Stimulated activated CD4-positive, alpha-beta T cell treated with anti-CD3 and anti-CD28 coated beads, TNF-alpha, amount 100 ng/mL, for 48 hours (primary cell): ENCODE results near the gene MAPK8.

Experiments used
- DNase-seq, 3 donors: peaks; one replicate each; pipeline ENCODE4 v3.0.0-alpha.2; 2020; ENCODE audit warnings: low read depth in 3 of 3

Gene MAPK8

DNA sequence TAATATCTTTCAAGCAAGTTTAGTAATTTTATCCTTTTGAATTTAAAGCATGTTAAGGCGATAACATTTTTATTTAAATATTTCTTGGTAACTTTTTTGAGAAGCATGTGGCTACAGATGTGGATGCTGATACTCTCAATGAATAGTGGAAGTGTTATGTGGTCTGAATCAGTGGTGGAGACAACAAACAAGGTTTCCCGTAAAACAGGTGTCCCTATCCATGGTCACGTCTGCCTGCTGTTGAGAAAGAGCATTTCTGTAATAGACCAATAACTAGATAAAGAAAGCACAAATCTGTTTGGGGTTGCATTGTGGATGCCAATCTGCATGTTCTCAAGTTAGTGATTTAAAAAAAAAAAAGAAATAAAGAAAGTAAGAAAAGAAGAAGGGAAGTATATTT, 13.9 kb upstream of the MAPK8 start:
- no peak for DNase-seq

DNA sequence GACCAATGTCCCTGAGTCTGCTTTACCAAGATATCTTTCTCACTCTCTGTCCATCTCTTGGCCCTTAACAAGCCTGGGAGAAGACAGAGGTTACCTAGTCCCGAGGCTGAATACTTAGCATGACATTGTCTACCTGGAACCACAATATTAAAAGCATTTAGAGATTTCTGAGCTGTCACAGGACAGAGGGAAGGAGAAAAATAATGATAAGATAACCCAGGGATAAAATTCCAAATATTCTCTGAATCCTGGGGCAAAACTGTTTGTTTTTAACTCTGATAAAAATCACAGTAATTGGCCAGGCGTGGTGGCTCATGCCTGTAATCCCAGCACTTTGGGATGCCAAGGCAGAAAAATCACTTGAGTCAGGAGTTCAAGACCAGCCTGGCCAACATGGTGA, 12.0 kb upstream of the MAPK8 start:
- DNase-seq, result no peak

DNA sequence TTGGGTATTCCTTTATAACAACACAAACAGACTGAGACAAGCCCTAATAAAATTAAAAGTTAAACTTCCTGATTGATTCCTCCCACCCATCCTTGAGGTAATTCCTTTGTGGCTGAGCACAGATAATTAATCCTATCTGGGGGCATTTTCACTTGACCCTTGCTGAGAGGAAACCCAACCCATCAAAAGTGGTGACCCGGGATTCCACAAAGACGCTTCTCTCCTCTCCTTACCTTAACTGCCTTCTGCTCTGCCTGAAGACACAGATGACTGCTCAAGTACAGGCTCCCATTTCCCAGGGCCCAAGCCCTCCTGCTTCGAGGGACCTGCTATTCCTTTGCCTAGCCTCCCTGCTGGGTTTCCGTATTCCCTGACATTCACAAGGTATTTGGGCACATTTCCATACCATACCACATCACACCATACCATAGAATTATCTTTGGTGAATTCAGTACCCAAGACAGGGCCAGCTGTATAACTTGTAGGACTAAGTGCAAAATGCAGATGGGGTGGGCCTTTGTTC, 9.8 kb upstream of the MAPK8 start:
- DNase-seq, result no peak

DNA sequence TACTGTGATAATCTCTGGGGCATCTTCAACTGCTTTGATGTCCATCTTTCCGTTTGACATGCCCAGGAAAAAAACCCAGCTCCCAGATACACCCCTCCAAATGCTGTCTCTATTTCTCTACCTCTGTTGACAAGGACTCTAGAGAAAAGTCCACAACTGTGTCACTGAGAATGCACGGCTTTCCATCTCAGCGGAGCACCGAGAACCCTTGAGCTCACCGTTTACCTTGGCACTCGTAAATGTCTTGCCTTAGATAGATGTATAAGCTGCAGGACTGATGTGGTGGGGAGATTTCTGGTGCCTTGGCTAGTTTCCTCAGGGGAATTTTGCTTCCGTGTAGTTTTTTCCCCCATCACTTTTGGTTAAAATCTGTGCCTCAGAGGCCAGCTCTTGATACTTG, 7.4 kb upstream of the MAPK8 start:
- DNase-seq, result no peak

DNA sequence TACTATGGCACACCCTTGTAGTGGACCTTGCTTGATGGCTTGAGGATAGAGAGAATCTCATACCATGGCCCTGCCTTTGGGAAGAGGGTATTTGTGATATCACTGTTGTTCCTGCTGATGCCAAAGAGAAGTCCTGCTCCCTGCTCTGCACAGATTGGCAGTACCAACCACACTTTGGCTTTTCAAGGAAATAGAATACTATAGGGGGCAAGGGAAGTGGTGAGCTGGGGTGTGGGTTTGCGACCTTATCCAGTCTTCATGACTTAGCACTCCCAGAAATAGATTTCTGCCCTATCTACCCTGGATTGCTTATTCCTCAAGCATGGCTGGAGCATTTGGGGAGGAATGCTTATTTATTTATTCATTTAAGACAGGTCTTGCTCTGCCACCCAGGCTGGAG, 6.8 kb upstream of the MAPK8 start:
- DNase-seq, result no peak

DNA sequence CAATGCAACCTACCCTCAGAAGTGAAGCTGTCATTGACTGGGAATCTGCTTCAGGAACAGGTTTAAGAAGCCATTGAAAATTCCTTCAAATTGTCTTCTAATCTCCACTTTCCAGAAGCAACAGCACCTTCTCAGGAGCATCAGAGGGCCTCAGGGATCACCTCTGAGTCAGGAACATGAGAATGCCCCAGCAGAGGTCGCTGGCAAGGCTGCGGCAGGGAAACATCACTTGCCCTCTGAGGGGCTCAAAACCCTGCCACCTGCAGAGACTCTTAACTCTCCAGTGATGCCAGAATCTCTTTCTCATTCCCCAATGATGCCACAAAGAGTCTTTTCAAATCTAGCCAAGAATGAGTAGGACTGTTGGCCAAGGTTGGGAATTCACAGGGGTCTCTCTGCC, 5.9 kb upstream of the MAPK8 start:
- no peak for DNase-seq

DNA sequence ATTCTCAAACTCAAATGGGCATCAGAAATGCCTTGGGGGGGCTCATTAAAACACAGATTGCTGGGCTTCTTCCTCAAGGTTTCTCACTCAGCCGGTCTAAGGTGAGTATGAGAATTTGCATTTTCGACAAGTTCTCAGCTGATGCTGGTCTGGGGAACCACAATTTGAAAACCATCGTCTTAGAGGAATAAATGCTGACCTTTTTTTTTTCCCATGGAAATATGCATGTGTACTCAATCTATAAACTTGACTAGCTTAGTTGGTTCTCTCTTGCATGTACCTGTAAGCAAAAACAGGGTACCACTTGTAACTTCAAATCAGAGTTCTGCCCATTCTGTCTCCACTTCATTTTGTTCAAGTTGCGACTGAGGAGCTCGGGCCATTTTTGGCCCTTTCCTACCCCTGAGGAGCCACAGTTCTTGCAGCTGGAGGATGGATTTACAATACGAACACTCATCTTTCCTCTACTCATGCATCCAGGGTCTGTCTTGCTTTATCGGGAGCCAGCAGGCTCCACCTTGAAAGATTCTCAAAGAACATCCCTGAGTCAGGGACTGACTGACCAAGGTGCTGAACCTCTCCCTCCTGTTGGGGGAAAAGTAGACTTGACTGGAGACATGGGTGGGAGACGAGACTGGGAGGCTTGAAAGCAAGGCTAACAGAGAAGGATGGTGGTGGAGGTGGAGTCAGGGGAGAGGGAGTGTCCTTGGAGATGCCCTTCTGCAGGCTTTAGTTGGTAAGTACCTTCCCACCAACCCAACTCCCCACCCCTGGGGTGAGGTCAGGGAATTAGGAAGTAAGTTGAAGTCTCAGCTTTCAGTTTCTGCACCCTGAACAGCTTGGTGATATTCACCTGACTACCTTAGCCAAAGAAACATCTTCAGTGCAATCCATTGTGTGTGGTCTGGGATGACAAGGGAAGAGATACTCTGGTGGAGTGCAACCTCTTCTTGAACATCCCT, 3.7 kb upstream of the MAPK8 start:
- no peak for DNase-seq

DNA sequence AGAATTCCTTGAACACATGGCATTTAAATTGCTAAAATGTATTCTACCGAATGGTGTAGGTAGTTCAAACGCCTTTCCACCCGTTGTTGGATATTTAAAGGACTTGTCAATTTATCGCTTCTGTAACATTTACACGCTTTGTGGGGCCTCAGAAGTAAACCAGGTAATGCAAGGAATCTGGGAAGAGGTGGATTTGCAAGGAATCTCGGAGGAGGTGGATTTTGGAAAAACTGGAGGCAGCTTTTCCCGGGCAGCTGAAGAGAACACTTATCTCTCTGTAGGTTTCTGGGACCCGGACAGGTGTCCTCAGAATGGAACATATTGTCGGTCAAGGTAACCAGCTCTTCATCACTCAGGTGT, 592 bp upstream of the MAPK8 start:
- DNase-seq, result no peak

DNA sequence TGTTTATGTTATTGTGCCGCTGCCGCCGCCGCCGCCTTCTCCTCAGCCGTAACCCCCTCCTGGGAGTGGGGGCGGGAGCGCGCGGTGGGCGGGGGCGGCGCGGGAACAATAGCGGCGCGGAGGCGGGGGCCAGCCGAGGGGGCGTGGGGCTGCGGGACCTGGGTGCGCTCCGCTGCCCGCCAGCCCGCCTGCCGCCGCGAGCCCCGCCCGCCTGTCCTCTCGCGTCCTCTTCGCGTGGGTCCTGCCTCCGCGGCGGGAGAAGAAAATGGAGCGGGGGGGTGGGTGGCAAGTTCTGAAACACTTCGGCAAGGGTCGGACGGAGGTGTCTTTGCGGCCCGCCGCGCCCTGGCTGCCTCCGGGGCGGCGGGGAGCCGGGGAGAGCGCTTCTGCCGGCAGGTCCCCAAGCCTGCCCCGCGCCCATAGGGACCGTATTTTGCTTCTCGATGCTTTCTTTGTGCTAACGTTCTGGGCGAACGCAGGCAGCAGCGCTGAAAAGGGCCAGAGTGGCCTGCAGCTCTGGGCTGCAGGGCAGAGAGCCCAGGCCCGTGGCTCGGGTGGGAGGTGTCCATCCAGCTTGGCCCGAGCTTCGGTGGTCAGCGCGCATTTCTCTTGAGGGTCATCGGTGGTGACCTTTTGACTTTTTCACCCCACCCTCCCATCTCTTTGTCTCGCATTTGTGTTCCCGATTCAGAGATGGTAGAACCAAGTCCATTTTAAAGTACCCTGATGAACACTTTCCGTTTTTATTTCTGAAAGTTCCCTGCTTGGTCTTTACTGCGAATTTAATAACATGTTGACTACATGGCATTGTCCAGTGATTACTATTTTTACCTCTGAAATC, 613 bp downstream of the MAPK8 start:
- DNase-seq, result peak in 2 of 3 donors; percentile 20 to 44

DNA sequence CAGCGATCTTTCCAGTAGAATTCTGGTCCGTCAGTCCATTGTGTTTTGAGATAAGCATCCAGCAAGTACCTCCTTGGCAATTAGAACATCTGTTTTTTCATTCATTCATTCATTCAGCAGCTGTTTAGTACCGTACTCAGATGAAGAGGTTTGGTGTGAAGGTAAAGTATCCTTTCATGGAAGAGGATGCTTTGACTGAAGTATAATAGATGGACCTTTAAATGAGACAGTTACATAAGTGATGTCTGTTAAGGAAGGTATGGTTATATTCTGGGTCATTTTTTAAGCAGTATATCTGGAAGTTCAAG, 1.2 kb downstream of the MAPK8 start:
- no peak for DNase-seq

DNA sequence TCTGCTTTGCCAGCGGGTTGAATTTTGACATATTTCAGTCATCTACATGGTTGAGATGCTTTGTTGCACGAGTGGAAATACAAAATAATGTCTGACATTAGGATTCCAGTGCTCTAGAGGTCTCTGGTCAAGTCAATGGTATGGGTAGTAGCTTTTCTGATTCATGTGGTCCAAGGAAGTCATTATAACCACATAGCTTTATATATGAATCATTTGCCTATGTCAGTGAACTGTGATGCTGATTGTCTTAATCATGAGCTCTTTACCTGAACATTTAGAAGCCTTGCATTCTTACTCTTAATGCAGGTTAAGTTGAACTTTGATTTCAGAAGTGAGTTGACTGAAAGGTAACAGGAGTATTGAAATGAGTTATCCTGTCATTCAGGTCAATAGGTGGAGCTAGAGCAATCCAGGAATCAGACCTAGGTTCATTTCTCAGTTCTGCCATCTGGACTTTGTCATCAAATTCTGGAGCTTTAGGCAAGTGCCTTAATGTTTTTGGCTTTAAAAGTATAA, 3.3 kb downstream of the MAPK8 start:
- no peak for DNase-seq

DNA sequence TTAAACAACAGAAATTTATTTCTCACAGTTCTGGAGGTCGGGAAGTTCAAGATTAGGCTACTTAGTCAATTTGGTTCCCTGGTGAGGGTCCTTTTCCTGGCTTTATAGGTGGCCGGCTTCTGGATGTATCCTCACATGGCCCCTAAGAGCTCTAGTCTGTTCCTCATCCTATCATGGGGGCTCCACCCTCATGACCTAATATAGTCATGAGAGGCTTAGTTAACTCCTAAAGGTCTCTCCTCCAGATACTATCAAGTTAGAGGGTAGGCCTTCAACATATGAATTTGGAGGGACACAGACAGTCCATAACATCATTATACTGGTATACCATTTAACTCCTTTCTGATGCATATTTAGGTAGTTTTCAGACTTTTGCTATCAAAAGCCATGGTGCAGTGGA, 7.6 kb downstream of the MAPK8 start:
- DNase-seq, result no peak

DNA sequence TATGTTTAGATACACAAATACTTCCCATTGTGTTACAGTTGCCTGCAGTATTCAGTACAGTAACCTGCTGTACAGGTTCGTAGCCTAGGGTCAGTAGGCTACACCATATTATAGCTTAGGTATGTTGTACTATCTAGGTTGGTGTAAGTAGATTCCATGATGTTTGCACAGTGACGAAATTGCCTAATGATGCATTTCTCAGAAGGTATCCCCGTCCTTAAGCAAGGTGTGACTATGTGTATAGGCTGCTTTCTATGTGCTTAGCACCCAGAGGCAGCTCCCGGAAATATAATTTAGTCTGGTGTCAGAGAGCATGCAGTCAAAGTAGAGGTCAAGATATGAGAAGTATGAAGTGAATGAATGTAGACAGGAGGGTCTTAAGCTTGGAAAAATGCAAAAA, 9.8 kb downstream of the MAPK8 start:
- no peak for DNase-seq

DNA sequence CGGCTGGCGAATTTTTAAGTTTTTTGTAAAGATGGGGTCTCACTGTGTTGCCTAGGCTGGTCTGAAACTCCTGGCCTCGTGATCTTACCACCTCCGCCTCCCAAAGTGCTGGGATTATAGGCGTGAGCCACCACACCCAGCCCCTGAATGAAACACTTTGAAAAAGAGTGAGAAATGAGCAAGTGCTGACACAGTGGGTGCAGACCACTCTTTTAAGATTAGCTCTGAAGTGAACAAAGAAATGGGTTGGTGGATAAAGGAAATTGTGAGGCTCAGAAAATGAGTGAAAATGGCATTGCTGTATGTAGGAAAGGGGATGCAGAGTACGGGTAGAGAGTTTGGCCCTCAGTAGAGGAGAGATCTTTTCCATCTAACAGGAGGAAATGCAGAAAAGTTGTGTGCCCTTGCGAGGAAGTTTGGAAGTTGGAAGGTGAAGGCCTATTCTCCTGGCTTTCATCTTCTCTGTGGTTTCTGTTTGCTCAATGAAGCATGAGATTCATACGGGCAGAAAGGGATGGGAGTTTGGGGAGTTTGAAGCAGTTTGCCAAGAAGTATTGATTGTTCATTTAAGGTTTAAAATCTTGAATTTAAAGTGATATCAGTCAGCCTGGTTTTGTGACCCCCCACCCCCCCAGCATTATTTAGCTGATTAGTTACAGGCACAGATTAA, 11.0 kb downstream of the MAPK8 start:
- no peak for DNase-seq

DNA sequence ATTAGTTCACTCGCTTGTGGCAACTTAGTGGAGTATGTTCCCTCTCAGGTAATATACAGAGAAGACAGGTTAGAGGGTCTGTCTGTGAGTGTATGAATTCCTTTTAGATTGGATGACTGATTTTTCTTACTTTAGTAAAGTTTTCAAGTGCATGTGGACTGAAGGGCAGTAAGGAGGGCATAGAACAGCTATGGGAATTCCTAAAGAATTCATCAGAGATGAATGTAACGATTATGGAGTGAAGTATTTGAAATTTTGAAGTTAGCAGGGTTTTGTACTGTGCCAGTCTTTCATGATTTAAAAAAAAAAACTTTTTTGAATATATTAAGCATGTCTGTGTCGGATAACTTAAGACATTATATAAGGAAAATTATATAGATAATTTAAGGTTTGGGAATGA, 15.5 kb downstream of the MAPK8 start:
- no peak for DNase-seq

DNA sequence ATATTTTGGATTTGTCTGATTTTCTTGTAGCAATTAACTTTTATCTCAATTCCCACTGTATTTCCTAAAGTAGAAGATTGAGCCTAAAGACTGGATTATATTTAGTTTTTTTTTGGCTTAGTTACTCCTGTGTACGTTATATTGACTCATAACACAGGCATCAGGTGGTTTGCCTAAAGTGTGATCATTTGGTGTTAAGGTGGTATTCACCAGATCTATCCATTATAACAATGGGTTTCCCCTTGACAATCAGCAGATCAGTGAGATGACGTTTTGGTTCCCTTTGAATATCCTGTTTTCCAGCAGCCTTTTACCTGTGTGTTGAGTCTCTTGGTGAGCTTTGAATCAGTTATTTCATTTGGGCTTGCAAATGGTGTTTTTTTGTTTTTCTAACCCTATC, 18.1 kb downstream of the MAPK8 start:
- no peak for DNase-seq

DNA sequence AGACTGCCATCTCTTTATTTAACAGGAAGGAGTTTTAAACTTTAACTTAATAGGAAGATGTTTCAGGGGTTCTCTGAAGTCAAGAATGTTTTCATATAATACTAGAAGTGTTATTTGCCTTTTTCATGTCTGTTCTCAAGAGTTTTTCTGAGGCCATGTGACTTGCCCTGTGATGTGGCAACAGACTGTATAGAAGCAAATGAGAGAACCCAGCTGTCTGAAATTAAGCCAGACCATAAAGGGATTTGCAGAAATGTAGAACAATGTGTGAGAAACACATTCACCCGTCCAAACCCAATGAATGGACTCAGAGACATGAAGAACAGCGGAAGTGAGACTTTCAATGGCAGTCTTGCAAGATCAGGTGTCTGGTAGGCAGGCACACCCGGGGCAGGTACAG, 23.8 kb downstream of the MAPK8 start:
- DNase-seq, result no peak

DNA sequence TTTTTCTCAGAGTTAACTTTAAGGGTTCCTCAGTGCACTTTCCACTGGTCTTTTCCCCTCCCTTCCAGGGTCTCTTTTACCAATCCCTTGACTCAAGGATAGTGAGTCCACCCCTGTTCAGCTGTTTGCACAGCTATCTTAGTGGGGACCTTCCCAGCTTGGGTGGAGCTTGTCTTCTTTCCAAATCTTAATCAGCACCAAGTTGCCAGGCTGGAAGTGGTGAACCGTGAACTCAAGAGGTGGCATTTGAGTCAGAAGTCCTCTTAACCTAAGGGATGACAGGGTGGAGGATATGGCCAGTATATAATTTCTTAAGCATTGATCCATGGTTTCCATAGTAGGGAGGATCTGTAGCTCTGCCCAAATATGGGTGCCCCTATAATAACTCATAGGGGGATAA, 25.0 kb downstream of the MAPK8 start:
- no peak for DNase-seq

DNA sequence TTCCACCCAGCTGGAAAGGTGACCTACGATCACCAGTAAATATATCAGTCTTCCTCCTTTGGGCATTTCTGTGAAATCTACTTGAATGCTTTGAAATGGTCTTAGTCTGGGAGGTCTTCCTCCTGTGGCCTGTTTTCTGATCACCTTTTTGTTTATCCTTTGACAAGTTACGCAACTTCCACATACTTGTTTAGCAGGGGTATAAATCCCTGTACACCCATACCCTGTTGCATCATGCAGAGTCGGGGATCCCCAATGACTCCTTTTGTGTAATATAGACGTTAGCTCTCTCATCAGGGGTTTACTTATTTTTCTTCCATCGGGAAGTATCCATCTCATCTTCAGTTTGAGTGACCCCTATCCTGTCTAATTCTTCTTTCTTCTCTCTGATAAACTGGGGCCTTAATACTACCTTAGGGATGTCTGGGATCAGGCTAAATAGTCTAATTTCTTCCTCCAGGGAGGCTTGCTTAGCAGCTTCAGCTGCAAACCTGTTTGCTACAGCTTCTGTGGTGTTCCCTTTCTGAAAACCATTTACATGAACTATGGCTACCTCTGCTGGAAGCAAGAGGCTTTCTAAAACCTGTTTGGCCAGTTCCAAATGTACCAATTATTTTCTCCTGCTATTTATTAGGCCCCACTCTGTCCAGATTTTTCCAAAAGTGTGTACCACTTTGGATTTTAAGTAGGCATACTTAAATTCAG, 25.8 kb downstream of the MAPK8 start:
- DNase-seq, result no peak

DNA sequence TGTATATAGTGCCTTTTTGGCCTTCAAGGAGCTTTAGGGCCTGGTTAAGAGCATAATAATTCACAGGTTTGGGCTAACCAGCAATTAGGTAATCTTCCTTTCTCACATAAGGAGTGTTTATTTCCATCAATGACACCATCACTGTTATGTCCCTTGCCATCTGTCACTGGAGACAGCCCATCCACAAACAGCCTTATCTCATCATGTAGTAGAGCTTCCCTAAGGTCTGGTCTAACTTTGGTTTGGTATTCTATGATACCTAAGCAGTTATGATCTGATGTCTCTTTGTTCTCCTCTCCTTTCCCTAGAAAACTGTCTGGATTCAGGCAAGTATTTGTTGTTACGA, 26.4 kb downstream of the MAPK8 start:
- no peak for DNase-seq

DNA sequence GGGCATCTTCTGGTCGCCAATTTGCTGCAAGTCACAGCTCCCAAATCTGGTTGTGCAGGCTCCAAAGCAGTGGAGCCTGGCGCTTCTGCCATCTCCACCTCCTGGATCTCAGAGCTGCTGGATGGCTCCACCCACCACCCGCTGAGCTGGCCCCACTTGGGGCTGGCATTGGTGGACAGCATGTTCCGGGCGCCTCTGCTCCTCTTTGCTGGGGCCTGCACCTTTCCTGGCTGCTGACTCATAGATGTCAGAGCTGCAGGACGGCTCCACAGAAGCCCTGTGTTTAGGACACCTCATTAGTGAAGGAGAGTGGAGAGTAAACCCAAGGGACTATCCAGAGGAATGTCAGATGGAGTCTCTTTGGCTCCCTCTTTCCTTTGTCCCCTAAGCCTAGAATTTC, 27.4 kb downstream of the MAPK8 start:
- DNase-seq, result no peak

DNA sequence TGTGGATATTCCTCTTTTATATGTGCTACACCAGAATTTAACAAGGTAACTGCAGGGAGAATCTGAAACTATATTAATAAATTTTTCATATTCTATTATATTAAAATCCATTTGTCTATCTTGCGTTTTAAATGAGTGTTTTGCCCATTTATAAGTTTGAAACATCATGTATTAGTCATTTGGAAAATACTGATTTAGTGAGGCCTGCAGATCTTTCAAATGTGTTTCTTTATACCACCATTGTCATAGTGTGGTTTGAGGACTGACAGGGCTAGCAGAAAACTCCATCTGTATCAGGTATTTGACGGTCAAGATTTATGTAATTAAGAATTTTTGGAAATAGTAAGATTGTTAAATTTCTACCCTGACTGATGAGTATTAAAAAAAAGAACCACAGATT, 29.3 kb downstream of the MAPK8 start:
- no peak for DNase-seq
